Measurements from ENCODE around the gene PHKG1.

DNA sequence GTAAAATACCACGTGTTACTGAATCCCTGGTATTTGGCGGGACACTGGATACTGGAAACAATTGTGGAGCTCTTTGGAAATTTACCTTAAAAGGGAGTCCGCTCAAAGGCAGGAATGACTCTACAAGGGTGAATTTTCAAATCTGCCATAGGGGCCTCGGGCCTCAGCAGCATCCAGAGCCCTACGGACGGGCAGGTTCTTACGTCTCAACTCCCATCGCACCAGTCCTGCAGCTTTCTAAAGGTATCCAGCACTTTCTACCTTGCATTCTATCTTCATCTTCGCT lies 41.8 kb downstream of the PHKG1 start:
- no peak for TF ChIP-seq EZH2 (IDR thresholded peaks at IDR 0.05; ENCODE audit: low read depth, low read length, severe bottlenecking)
- TF ChIP-seq, protein P1, sequence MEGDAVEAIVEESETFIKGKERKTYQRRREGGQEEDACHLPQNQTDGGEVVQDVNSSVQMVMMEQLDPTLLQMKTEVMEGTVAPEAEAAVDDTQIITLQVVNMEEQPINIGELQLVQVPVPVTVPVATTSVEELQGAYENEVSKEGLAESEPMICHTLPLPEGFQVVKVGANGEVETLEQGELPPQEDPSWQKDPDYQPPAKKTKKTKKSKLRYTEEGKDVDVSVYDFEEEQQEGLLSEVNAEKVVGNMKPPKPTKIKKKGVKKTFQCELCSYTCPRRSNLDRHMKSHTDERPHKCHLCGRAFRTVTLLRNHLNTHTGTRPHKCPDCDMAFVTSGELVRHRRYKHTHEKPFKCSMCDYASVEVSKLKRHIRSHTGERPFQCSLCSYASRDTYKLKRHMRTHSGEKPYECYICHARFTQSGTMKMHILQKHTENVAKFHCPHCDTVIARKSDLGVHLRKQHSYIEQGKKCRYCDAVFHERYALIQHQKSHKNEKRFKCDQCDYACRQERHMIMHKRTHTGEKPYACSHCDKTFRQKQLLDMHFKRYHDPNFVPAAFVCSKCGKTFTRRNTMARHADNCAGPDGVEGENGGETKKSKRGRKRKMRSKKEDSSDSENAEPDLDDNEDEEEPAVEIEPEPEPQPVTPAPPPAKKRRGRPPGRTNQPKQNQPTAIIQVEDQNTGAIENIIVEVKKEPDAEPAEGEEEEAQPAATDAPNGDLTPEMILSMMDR (IDR thresholded peaks at IDR 0.05; ENCODE audit: control extremely low read depth in 1 of 3, insufficient read depth in 1 of 3, low read depth in 1 of 3, low read length in 3 of 3) = no peak
- no peak for TF ChIP-seq TCF12 (IDR thresholded peaks at IDR 0.05; ENCODE audit: low read depth, low read length)
- TF ChIP-seq SP1 (IDR thresholded peaks at IDR 0.05; ENCODE audit: low read depth, low read length) = no peak
- TF ChIP-seq POLR2AphosphoS5 (IDR thresholded peaks at IDR 0.05; ENCODE audit: low read depth, low read length) = no peak
- TF ChIP-seq POLR2A (IDR thresholded peaks at IDR 0.05; ENCODE audit: control extremely low read depth in 1 of 2, low read depth in 2 of 2, low read length in 2 of 2) = no peak
- no peak for TF ChIP-seq SIX5 (IDR thresholded peaks at IDR 0.05; ENCODE audit: low read depth, low read length)
- TF ChIP-seq, protein P2, sequence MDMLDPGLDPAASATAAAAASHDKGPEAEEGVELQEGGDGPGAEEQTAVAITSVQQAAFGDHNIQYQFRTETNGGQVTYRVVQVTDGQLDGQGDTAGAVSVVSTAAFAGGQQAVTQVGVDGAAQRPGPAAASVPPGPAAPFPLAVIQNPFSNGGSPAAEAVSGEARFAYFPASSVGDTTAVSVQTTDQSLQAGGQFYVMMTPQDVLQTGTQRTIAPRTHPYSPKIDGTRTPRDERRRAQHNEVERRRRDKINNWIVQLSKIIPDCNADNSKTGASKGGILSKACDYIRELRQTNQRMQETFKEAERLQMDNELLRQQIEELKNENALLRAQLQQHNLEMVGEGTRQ (IDR thresholded peaks at IDR 0.05; ENCODE audit: low read length) = no peak
- TF ChIP-seq HDAC2 (IDR thresholded peaks at IDR 0.05; ENCODE audit: borderline replicate concordance in 1 of 2, low read depth in 2 of 2, low read length in 2 of 2) = no peak; a peak in 1 of 4 replicates
- no peak for TF ChIP-seq EP300 (IDR thresholded peaks at IDR 0.05; ENCODE audit: borderline replicate concordance in 1 of 2, low read depth in 2 of 2, low read length in 2 of 2)
- TF ChIP-seq NRF1 (IDR thresholded peaks at IDR 0.05; ENCODE audit: low read depth, low read length) = no peak
- no peak for TF ChIP-seq TAF1 (IDR thresholded peaks at IDR 0.05; ENCODE audit: low read depth, low read length)

Data from H1 (cell line).